ENCODE results near the gene CCDC117.

Gene CCDC117

GRCh38 chr22:28833276-28833923 lies 60.9 kb downstream of the CCDC117 start:
- DNase-seq = no peak

- no peak for DNase-seq
Measured at GRCh38 chr22:28835630-28836189, 63.2 kb downstream of the CCDC117 start.

GRCh38 chr22:28837640-28838039 lies 65.1 kb downstream of the CCDC117 start:
- no peak for DNase-seq
